Inferior parietal cortex (tissue), 1 donor: Measurements from ENCODE around the gene LDAH.

Source experiments
- DNase-seq: peaks from one replicate; pipeline ENCODE4 v3.0.0-alpha.2; 2016; ENCODE audit errors: extremely low spot score

The LDAH gene

GRCh38 chr2:20637147-20637546, 185.8 kb downstream of the LDAH start:
- DNase-seq = peak; percentile 6

GRCh38 chr2:20635675-20636584, 187.0 kb downstream of the LDAH start:
- peak; percentile 87 for DNase-seq

DNA sequence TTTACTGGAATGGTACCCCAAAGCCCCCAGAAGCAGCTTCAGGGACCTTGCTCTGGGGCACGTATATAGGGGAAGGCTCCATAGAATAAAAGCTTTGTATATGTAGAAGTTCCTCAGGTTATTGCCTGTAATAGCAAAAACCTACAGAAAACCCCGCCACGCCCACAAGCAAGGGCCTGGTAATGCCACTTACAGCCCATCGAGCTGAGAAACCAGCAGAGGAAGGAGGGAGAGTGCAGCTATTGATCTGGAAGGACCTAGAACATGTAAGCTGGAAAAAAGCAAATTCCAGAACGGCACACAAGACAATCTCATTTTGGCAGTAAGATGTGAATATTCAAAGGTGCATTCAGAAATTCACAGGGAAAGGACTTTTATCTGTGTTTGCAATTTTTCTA, 187.8 kb downstream of the LDAH start:
- DNase-seq = peak; percentile 38

DNA sequence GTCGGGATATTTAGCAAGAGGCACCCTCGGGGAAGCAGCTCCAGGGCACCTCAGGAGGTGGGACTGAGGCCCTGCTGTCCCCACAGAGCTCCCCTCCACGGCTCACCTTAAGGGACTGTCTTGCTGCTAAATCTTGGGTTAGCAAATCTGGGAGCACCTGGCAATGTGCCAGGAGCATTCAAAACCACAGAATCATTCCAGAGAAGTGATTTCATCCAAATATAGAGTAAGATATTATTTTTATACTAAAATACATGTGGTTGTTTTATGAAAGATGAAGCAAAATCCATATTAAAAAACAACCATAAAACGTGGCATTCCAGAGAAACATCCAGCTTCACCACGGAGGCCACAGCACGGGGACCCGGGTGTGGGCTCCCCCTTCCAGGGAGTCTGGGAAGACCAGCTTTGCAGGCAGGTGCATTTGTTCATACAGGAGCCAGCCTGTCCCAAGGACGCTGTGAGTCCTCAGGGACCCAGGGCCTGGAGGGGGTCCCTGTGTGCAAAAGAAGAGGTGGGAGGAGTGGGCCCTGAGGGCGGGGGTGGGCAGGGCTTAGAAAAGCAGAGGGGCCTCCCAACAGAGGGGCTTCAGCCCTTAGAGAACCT, 188.3 kb downstream of the LDAH start:
- no peak for DNase-seq
